Umbilical cord (tissue), 2 donors: Measurements from ENCODE around the gene TP53BP2. TPM values are rescaled to one million over a fixed set of nuclear protein-coding genes. Genes with fewer than 3 reads are reported as not detected.

Experiments used
- DNase-seq: peaks from one replicate; pipeline ENCODE4 v3.0.0-alpha.2; 2015; ENCODE audit warnings: low spot score
- total RNA-seq: library from RNA; depleted of rRNA; stranded (reverse); fragments of >200 nt; gene quantifications from one replicate; pipeline ENCODE4 v1.2.3, GENCODE V29; 2014; ENCODE audit warnings: low replicate concordance; ENCODE audit not compliant: insufficient read depth

Gene TP53BP2
- total RNA-seq, 1 donor from 2014 or later = 95.3 TPM

- DNase-seq = no peak
Measured at GRCh38 chr1:223765036-223765718, 80.6 kb downstream of the TP53BP2 start.

GRCh38 chr1:223763881-223764280 lies 81.9 kb downstream of the TP53BP2 start:
- DNase-seq = no peak

GRCh38 chr1:223763251-223763650 lies 82.5 kb downstream of the TP53BP2 start:
- DNase-seq = no peak

- DNase-seq = peak; percentile 13
Measured at GRCh38 chr1:223761411-223761810, 84.3 kb downstream of the TP53BP2 start.

GRCh38 chr1:223760833-223761232 lies 84.9 kb downstream of the TP53BP2 start:
- DNase-seq = no peak

- DNase-seq = no peak
Measured at GRCh38 chr1:223759273-223759672, 86.5 kb downstream of the TP53BP2 start.

GRCh38 chr1:223758734-223759133 lies 87.0 kb downstream of the TP53BP2 start:
- no peak for DNase-seq

- no peak for DNase-seq
Measured at GRCh38 chr1:223756806-223757700, 88.7 kb downstream of the TP53BP2 start.

GRCh38 chr1:223755992-223756775 lies 89.6 kb downstream of the TP53BP2 start:
- no peak for DNase-seq

- DNase-seq = no peak
Measured at GRCh38 chr1:223755432-223755792, 90.3 kb downstream of the TP53BP2 start.

GRCh38 chr1:223754681-223755431 lies 90.9 kb downstream of the TP53BP2 start:
- DNase-seq = no peak

- no peak for DNase-seq
Measured at GRCh38 chr1:223752721-223753515, 92.8 kb downstream of the TP53BP2 start.

- no peak for DNase-seq
Measured at GRCh38 chr1:223751696-223752095, 94.1 kb downstream of the TP53BP2 start.

GRCh38 chr1:223750730-223751570 lies 94.8 kb downstream of the TP53BP2 start:
- DNase-seq = no peak

GRCh38 chr1:223748773-223749733 lies 96.7 kb downstream of the TP53BP2 start:
- peak; percentile 75 for DNase-seq

- peak; percentile 17 for DNase-seq
Measured at GRCh38 chr1:223748405-223748772, 97.4 kb downstream of the TP53BP2 start.

GRCh38 chr1:223747838-223748335 lies 97.9 kb downstream of the TP53BP2 start:
- peak; percentile 20 for DNase-seq

- DNase-seq = no peak
Measured at GRCh38 chr1:223745731-223746130, 100.0 kb downstream of the TP53BP2 start.
